Measurements from ENCODE around the gene STX4. TPM values are rescaled to one million over a fixed set of nuclear protein-coding genes. Genes with fewer than 3 reads are reported as not detected.

The STX4 gene
- total and polyA plus RNA-seq, 9 of the 15 experiments (the other 6 are each of a cell fraction or from before 2014, with no cell fraction given): 3.2 to 48.0 (median 21.5) TPM

DNA sequence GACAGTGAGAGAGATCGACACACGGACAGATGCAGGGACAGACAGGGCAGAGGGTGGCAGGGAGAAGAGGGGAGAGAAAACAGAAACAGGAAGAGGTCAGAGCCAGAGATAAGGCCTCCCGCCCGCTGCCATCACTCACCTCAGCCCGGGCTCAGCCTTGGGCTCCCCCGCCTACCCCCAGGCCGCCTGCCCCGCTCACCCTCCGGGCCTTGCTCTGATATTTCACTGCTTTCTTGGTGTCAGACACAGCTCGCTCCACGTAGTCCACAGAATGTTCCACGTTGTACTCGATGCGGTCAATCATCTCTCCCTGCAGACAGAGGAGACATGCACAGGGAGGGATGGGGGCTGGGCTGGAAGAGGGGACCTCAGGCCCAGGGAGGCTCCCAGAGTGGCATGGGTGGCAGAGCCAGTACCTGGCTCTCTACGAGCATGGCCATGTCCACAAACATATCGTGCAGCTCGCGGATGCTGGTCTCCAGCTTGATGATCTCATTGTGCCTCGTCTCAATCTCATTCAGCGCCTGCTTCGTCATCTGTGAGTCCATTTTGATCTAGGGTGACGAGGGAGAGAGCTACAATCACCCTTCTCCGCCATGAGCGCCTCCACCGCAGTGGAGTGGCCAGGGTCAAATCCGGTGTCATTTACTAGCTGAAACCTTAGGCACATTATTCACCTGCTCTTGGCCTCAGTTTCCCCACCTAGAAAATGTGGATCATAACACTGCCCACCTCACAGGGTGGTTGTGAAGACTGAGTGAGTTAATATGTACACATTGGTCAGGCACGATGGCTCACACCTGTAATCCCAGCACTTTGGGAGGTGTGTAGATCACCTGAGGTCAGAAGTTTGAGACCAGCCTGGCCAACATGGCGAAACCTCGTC is 40.2 kb upstream of the STX4 start (continued):
- TF ChIP-seq ZNF133 (CRISPR knock-in tag; IDR thresholded peaks at IDR 0.05) (no peak), SAFB2 (IDR thresholded peaks at IDR 0.05; ENCODE audit: borderline replicate concordance, low read depth, low read length, severe bottlenecking) (no peak), MTA2 (IDR thresholded peaks at IDR 0.05; ENCODE audit: low read depth) (no peak), EGR1 (conservative IDR thresholded peaks at IDR 0.05) (no peak), ZKSCAN3 (CRISPR knock-in tag; IDR thresholded peaks at IDR 0.05) (no peak), MITF (IDR thresholded peaks at IDR 0.05) (no peak), ZNF23 (CRISPR knock-in tag; IDR thresholded peaks at IDR 0.05) (no peak), XRCC3 (IDR thresholded peaks at IDR 0.05) (no peak), ATF7 (IDR thresholded peaks at IDR 0.05) (no peak), ZNF175 (CRISPR knock-in tag; IDR thresholded peaks at IDR 0.05; ENCODE audit: low read depth) (no peak), GATAD2A (IDR thresholded peaks at IDR 0.05) (0 out of 2 replicates have a peak, but pooled peaks have one; percentile 4), ZSCAN32 (CRISPR knock-in tag; IDR thresholded peaks at IDR 0.05) (no peak), GABPB2 (CRISPR knock-in tag; conservative IDR thresholded peaks at IDR 0.05) (no peak), CTCF (IDR thresholded peaks at IDR 0.05 in 2 of 3, conservative IDR thresholded peaks at IDR 0.05 in 1 of 3; ENCODE audit: insufficient read depth in 2 of 3, low read depth in 1 of 3, low read length in 3 of 3) (no peak), HDAC3 (IDR thresholded peaks at IDR 0.05; ENCODE audit: borderline replicate concordance, partially characterized antibody) (no peak), ZNF766 (CRISPR knock-in tag; conservative IDR thresholded peaks at IDR 0.05) (peak; percentile 17; the same call in 1 of the 2 replicates), EHMT2 (IDR thresholded peaks at IDR 0.05) (no peak)

Data from K562 (cell line).